Measurements from ENCODE around the gene ST3GAL4.
"Not testable (repeated sequence)": the region's sequence is repeated elsewhere in the genome, so short reads cannot be mapped to it uniquely, and the experiment has no call there.

- not testable (repeated sequence) for TF ChIP-seq POLR2A (IDR thresholded peaks at IDR 0.05; ENCODE audit: low read depth, low read length); POLR2AphosphoS5 (IDR thresholded peaks at IDR 0.05; ENCODE audit: low read depth, low read length); TAF1 (IDR thresholded peaks at IDR 0.05; ENCODE audit: borderline replicate concordance, low read depth, low read length)
These were observed 40.8 kb downstream of the ST3GAL4 start for GRCh38 chr11:126396266-126396665.

All from GM12892 (cell line).